Astrocyte of the cerebellum (primary cell): ENCODE data around the gene ALG14.

Experiments used
- DNase-seq: peaks from one replicate; pipeline ENCODE4 v3.0.0-alpha.2; 2011; ENCODE audit warnings: low read depth
- H3K4me3 ChIP-seq: 2 replicates; pipeline ENCODE4 v1.5.1; 2011; ENCODE audit warnings: mild to moderate bottlenecking, low read depth, low read length, moderate library complexity
- in situ Hi-C: cut with HindIII; loops from 2 replicates; pipeline ENCODE4 v1.10.0; 2017; ENCODE audit warnings: low sequenced_read_pairs
- TF ChIP-seq, protein P1 (sequence below): IDR thresholded peaks from 2 replicates; pipeline ENCODE4 v1.5.1; 2012; ENCODE audit warnings: low read length, low read depth, moderate library complexity, mild to moderate bottlenecking; ENCODE audit errors: missing control alignments

Gene ALG14

GRCh38 chr1:94993931-94994645 is 78.7 kb downstream of the ALG14 start:
- TF ChIP-seq, protein P1, sequence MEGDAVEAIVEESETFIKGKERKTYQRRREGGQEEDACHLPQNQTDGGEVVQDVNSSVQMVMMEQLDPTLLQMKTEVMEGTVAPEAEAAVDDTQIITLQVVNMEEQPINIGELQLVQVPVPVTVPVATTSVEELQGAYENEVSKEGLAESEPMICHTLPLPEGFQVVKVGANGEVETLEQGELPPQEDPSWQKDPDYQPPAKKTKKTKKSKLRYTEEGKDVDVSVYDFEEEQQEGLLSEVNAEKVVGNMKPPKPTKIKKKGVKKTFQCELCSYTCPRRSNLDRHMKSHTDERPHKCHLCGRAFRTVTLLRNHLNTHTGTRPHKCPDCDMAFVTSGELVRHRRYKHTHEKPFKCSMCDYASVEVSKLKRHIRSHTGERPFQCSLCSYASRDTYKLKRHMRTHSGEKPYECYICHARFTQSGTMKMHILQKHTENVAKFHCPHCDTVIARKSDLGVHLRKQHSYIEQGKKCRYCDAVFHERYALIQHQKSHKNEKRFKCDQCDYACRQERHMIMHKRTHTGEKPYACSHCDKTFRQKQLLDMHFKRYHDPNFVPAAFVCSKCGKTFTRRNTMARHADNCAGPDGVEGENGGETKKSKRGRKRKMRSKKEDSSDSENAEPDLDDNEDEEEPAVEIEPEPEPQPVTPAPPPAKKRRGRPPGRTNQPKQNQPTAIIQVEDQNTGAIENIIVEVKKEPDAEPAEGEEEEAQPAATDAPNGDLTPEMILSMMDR = no peak
- DNase-seq = no peak
- in situ Hi-C loops = no loop called here
- H3K4me3 ChIP-seq = no peak overlapping the region

DNA sequence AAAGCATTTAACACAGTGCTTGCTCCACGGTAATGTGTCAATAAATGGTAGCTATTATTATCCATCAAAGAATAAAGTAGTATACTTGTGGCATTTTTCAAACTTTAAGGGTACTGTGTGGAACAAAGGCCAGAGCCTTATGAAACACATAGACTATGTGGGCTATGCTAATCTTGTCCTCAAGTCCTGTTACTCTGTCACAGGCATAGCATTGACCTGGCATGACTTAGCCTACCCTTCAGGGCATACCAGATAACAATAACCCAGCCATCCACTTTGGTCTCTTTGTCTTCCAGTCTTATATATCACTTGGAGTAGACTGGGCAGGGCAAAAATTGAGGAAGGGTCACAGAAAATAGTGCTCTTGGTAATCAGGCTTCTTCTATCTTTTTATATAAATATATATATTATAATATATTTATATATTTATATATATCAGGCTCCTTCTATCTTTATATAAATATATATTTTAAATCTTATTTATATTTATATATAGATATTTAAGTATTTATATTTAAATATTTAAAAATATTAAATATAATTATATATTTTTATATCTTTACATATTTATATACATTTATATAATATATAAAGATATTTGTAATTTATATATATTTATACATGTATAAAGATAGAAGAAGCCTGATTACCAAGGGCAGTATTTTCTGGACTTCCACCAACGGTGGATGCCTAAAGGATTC is 79.7 kb downstream of the ALG14 start:
- H3K4me3 ChIP-seq = no peak overlapping the region
- in situ Hi-C loops = no loop called here
- TF ChIP-seq, protein P1 = no peak
- no peak for DNase-seq

- in situ Hi-C loops = no loop called here
- DNase-seq = no peak
- TF ChIP-seq, protein P1 = no peak
- H3K4me3 ChIP-seq = no peak overlapping the region
Observed at GRCh38 chr1:94992161-94992560, 80.6 kb downstream of the ALG14 start.

DNA sequence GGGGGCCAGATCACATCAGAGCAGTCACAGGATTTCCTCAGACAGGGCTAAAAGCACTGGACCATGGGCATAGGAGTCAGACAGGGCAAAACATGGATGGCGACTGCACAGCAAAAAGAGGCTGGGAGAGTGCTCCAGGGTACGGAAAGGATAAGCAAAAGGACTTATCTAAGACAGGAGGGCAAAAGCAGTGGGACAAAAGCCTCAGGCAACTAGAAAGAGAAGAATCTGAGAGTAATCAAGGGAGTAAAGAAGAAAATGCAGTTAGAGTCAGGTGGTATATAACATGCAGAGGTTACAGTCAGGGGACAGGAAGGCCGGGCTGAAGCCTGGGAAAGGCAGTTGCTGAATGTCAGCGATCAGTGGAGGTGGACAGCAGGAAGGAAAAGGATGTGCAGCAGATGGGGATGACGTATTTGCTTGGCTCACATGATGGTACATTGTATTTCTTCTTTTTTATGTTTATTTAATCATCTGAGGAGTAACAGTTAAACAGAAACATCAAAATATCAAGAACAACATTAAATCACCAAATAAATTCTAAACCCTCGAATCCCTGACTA is 82.8 kb downstream of the ALG14 start:
- in situ Hi-C loops = no loop called here
- DNase-seq = no peak
- TF ChIP-seq, protein P1 = no peak
- no peak overlapping the region for H3K4me3 ChIP-seq

GRCh38 chr1:94989398-94989797 is 83.4 kb downstream of the ALG14 start:
- in situ Hi-C loops = no loop called here
- H3K4me3 ChIP-seq = no peak overlapping the region
- no peak for DNase-seq
- TF ChIP-seq, protein P1 = no peak

- DNase-seq = no peak
- H3K4me3 ChIP-seq = no peak overlapping the region
- in situ Hi-C loops = no loop called here
- TF ChIP-seq, protein P1 = no peak
Observed at GRCh38 chr1:94988356-94988755, 84.4 kb downstream of the ALG14 start.
